GM10266 (cell line): Measurements from ENCODE around the gene MPIG6B.

ENCODE experiments used
- DNase-seq: peaks from one replicate; pipeline ENCODE4 v3.0.0; 2012; ENCODE audit errors: extremely low spot score
- TF ChIP-seq, protein P1 (sequence below): IDR thresholded peaks from 2 replicates; pipeline ENCODE4 v1.5.1; 2012; ENCODE audit warnings: mild to moderate bottlenecking, low read depth; ENCODE audit not compliant: control insufficient read depth, insufficient read depth; ENCODE audit errors: missing control alignments

The MPIG6B gene

DNA sequence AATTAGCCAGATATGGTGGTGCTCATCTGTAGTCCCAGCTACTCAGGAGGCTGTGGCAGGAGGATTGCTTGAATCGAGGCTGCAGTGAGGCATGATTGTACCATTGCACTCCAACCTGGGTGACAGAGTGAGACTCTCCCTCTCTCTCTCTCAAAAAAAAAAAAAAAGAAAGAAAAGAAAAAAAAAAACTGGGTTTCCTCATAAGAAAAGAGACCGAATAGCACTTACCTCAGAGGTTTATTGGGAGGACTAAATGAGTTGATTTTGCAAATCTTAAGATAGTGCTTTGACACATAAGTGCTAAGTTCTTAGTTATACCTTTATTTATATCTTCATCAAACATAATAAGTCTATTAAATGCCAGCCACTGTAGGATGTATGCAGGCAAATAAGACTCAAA, 47.7 kb downstream of the MPIG6B start:
- TF ChIP-seq, protein P1, sequence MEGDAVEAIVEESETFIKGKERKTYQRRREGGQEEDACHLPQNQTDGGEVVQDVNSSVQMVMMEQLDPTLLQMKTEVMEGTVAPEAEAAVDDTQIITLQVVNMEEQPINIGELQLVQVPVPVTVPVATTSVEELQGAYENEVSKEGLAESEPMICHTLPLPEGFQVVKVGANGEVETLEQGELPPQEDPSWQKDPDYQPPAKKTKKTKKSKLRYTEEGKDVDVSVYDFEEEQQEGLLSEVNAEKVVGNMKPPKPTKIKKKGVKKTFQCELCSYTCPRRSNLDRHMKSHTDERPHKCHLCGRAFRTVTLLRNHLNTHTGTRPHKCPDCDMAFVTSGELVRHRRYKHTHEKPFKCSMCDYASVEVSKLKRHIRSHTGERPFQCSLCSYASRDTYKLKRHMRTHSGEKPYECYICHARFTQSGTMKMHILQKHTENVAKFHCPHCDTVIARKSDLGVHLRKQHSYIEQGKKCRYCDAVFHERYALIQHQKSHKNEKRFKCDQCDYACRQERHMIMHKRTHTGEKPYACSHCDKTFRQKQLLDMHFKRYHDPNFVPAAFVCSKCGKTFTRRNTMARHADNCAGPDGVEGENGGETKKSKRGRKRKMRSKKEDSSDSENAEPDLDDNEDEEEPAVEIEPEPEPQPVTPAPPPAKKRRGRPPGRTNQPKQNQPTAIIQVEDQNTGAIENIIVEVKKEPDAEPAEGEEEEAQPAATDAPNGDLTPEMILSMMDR: no peak
- no peak for DNase-seq

DNA sequence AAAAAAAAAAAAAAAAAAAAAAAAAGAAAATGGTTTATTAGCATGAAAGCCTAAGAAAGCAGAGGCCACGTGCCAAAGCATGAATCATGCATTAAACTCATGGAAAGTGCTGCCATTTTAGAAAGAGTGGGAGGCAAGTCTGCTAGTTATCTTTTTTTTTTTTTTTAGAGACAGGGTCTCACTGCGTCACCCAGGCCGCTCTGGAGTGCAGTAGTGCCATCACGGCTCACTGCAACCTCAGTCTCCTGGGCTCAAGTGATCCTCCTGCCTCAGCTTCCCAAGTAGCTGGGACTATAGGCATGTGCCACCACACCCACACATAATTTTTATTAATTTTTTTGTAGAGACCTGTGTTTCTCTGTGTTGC, 48.8 kb downstream of the MPIG6B start:
- no peak for DNase-seq
- TF ChIP-seq, protein P1: no peak

DNA sequence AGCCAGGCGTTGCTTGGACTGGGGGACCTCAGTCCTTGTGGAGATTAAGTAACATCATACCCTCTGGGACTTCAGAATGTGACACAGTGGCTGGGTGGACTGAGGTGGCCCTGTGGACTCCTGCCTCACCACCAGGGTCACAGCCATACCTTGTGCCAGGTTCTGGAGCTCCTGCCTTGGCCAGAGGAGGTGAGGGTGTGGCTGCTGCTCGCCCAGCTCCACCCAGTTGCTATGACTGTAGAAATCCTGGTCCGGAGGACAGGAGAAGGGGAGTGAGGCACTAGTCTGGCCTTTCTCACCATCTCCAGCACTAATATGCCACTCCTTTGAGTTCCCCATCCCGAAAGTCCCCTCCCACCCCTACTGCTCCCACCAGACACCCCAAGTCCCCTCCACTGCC, 52.0 kb downstream of the MPIG6B start:
- TF ChIP-seq, protein P1: no peak
- no peak for DNase-seq

DNA sequence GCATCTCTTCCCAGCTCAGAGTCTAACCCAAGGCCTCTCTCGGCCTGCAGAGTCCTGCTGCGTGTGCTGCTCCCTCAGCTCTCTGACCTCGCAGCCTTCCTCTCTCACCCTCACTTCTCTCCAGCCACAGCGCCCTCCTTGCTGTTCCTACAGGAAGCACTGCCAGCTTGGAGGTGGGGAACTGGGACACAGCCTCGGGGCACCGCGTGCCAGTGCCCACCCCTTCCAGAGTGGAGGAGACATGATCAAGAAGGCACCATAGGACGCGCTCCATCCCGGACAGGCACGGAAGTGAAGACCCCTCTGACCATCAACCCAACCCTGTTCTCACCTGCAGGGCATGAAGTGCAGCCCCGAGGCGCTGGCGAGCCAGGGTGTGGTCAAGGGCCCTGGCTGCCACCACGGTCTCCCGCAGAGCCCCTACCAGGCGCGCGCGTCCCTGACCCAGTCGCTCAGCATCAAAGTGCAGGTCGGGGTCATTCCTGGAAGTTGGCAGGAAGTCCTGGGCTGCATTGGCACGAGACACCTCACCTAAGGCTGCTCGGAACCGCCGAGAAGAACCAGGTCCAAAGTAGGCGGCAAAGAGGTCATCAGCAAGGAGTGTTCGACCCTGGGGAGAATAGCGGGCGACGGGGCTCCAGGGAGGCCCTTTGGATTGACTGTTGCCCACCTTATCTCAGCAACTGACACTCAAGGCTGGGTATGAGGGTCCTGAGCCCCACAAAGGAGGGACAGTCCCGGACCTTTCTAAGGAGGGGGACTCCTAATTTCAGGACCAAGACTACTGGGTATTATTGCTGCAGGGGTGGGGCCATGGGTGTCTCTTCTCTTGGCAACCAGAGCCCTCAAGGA, 52.7 kb downstream of the MPIG6B start:
- no peak for DNase-seq

More for the DNA sequence above, 52.7 kb downstream of the MPIG6B start:
- TF ChIP-seq, protein P1: no peak
